HEK293 (cell line): Measurements from ENCODE around the gene SERINC4.

Source experiments
- GLIS2 ChIP-seq: fragments of 450-650 bp; formaldehyde crosslinking; IDR thresholded peaks from 2 replicates; pipeline ENCODE4 v1.5.1; 2016; ENCODE audit warnings: missing biosample characterization, missing genetic modification characterization
- KLF16 ChIP-seq: fragments of 450-650 bp; formaldehyde crosslinking; IDR thresholded peaks from 2 replicates; pipeline ENCODE4 v1.5.1; 2017; ENCODE audit warnings: missing biosample characterization, missing genetic modification characterization
- MZF1 ChIP-seq: fragments of 450-650 bp; formaldehyde crosslinking; IDR thresholded peaks from 2 replicates; pipeline ENCODE4 v1.5.1; 2017; ENCODE audit warnings: missing biosample characterization, missing genetic modification characterization, borderline replicate concordance
- OSR2 ChIP-seq: fragments of 450-650 bp; formaldehyde crosslinking; IDR thresholded peaks from 2 replicates; pipeline ENCODE4 v1.5.1; 2016; ENCODE audit warnings: missing biosample characterization, missing genetic modification characterization
- PBX3 ChIP-seq: sonication (generic); formaldehyde crosslinking; IDR thresholded peaks from 2 replicates; pipeline ENCODE4 v1.8.1; 2022; ENCODE audit warnings: mild to moderate bottlenecking, moderate library complexity, missing genetic modification reagents
- PRDM4 ChIP-seq: fragments of 450-650 bp; formaldehyde crosslinking; IDR thresholded peaks from 2 replicates; pipeline ENCODE4 v1.5.1; 2017; ENCODE audit warnings: missing biosample characterization, missing genetic modification characterization
- ZBTB20 ChIP-seq: fragments of 450-650 bp; formaldehyde crosslinking; IDR thresholded peaks from 2 replicates; pipeline ENCODE4 v1.5.1; 2016; ENCODE audit warnings: missing biosample characterization, missing genetic modification characterization
- ZNF114 ChIP-seq: fragments of 450-650 bp; formaldehyde crosslinking; IDR thresholded peaks from 2 replicates; pipeline ENCODE4 v1.5.0; 2017; ENCODE audit warnings: missing biosample characterization, missing genetic modification characterization
- ZNF148 ChIP-seq: fragments of 450-650 bp; formaldehyde crosslinking; IDR thresholded peaks from 2 replicates; pipeline ENCODE4 v1.5.0; 2017; ENCODE audit warnings: missing biosample characterization, missing genetic modification characterization, borderline replicate concordance
- ZNF155 ChIP-seq: fragments of 450-650 bp; formaldehyde crosslinking; IDR thresholded peaks from 2 replicates; pipeline ENCODE4 v1.5.1; 2016; ENCODE audit warnings: missing biosample characterization, missing genetic modification characterization
- ZNF169 ChIP-seq: fragments of 450-650 bp; formaldehyde crosslinking; IDR thresholded peaks from 2 replicates; pipeline ENCODE4 v1.5.1; 2016; ENCODE audit warnings: missing biosample characterization, missing genetic modification characterization
- ZNF211 ChIP-seq: fragments of 450-650 bp; formaldehyde crosslinking; IDR thresholded peaks from 2 replicates; pipeline ENCODE4 v1.5.1; 2016; ENCODE audit warnings: low read depth, missing biosample characterization, missing genetic modification characterization
- ZNF214 ChIP-seq: fragments of 450-650 bp; formaldehyde crosslinking; IDR thresholded peaks from 2 replicates; pipeline ENCODE4 v1.5.1; 2017; ENCODE audit warnings: missing biosample characterization, mild to moderate bottlenecking, missing genetic modification characterization, borderline replicate concordance
- ZNF23 ChIP-seq: fragments of 450-650 bp; formaldehyde crosslinking; IDR thresholded peaks from 2 replicates; pipeline ENCODE4 v1.5.1; 2016; ENCODE audit warnings: missing biosample characterization, missing genetic modification characterization, borderline replicate concordance
- ZNF239 ChIP-seq: fragments of 450-650 bp; formaldehyde crosslinking; IDR thresholded peaks from 2 replicates; pipeline ENCODE4 v1.5.1; 2016; ENCODE audit warnings: missing biosample characterization, missing genetic modification characterization
- ZNF350 ChIP-seq: fragments of 450-650 bp; formaldehyde crosslinking; IDR thresholded peaks from 2 replicates; pipeline ENCODE4 v1.5.0; 2017; ENCODE audit warnings: missing biosample characterization, mild to moderate bottlenecking, missing genetic modification characterization
- ZNF37A ChIP-seq: fragments of 450-650 bp; IDR thresholded peaks from 2 replicates; pipeline ENCODE4 v1.5.1; 2018; ENCODE audit warnings: missing biosample characterization, missing genetic modification characterization
- ZNF391 ChIP-seq: fragments of 450-650 bp; formaldehyde crosslinking; IDR thresholded peaks from 2 replicates; pipeline ENCODE4 v1.5.1; 2016; ENCODE audit warnings: low read depth, missing biosample characterization, missing genetic modification characterization, borderline replicate concordance
- ZNF514 ChIP-seq: fragments of 450-650 bp; formaldehyde crosslinking; IDR thresholded peaks from 2 replicates; pipeline ENCODE4 v1.5.1; 2016; ENCODE audit warnings: missing biosample characterization, missing genetic modification characterization
- ZNF518A ChIP-seq: fragments of 450-650 bp; formaldehyde crosslinking; conservative IDR thresholded peaks from 2 replicates; pipeline ENCODE4 v1.5.1; 2016; ENCODE audit warnings: low read depth, missing biosample characterization, missing genetic modification characterization
- ZNF544 ChIP-seq: fragments of 450-650 bp; formaldehyde crosslinking; IDR thresholded peaks from 2 replicates; pipeline ENCODE4 v1.5.0; 2017; ENCODE audit warnings: missing biosample characterization, missing genetic modification characterization
- ZNF560 ChIP-seq: fragments of 450-650 bp; formaldehyde crosslinking; IDR thresholded peaks from 2 replicates; pipeline ENCODE4 v1.5.1; 2017; ENCODE audit warnings: missing biosample characterization, missing genetic modification characterization, borderline replicate concordance
- ZNF623 ChIP-seq: fragments of 450-650 bp; formaldehyde crosslinking; IDR thresholded peaks from 2 replicates; pipeline ENCODE4 v1.5.1; 2016; ENCODE audit warnings: missing biosample characterization, missing genetic modification characterization
- ZNF777 ChIP-seq: fragments of 450-650 bp; formaldehyde crosslinking; IDR thresholded peaks from 2 replicates; pipeline ENCODE4 v1.5.1; 2017; ENCODE audit warnings: missing biosample characterization, missing genetic modification characterization, borderline replicate concordance
- ZNF837 ChIP-seq: fragments of 450-650 bp; formaldehyde crosslinking; IDR thresholded peaks from 2 replicates; pipeline ENCODE4 v1.5.1; 2016; ENCODE audit warnings: missing biosample characterization, missing genetic modification characterization
- ZSCAN16 ChIP-seq: fragments of 450-650 bp; formaldehyde crosslinking; IDR thresholded peaks from 2 replicates; pipeline ENCODE4 v1.5.1; 2016; ENCODE audit warnings: missing biosample characterization, missing genetic modification characterization
- ZSCAN23 ChIP-seq: fragments of 450-650 bp; formaldehyde crosslinking; IDR thresholded peaks from 2 replicates; pipeline ENCODE4 v1.5.1; 2016; ENCODE audit warnings: missing biosample characterization, missing genetic modification characterization

The SERINC4 gene

GRCh38 chr15:43800286-43801141 is 494 bp upstream of the SERINC4 start, which contains the start of gene HYPK (continued):
- TF ChIP-seq MZF1 (tag by site-specific recombination) = peak; percentile 42; the same call in 1 of the 2 replicates
- peak; percentile 62 for TF ChIP-seq ZNF518A
- 0 out of 2 replicates have a peak, but pooled peaks have one; percentile 18 for TF ChIP-seq ZNF239 (tag by site-specific recombination)
- TF ChIP-seq ZNF214 (tag by site-specific recombination) = no peak
- peak; percentile 28; the same call in 1 of the 2 replicates for TF ChIP-seq ZBTB20 (tag by site-specific recombination)
- TF ChIP-seq ZNF350 (tag by site-specific recombination) = no peak
- TF ChIP-seq GLIS2 (tag by site-specific recombination) = 0 out of 2 replicates have a peak, but pooled peaks have one; percentile 43
- TF ChIP-seq ZNF514 = no peak
- TF ChIP-seq PBX3 (CRISPR knock-in tag) = no peak
- TF ChIP-seq ZNF777 (tag by site-specific recombination) = no peak
- no peak for TF ChIP-seq ZNF37A (tag by site-specific recombination)
- no peak for TF ChIP-seq OSR2 (tag by site-specific recombination)
- peak; percentile 8; the same call in 1 of the 2 replicates for TF ChIP-seq ZNF623 (tag by site-specific recombination)
- no peak for TF ChIP-seq ZNF560 (tag by site-specific recombination)
- no peak for TF ChIP-seq ZNF391 (tag by site-specific recombination)
- TF ChIP-seq ZNF837 (tag by site-specific recombination) = no peak
- TF ChIP-seq ZNF23 (tag by site-specific recombination) = no peak
- no peak for TF ChIP-seq ZNF211 (tag by site-specific recombination)
- no peak for TF ChIP-seq ZNF169 (tag by site-specific recombination)
- TF ChIP-seq ZNF114 = no peak
- TF ChIP-seq ZNF155 (tag by site-specific recombination) = no peak
- TF ChIP-seq ZSCAN23 (tag by site-specific recombination) = no peak
- TF ChIP-seq ZNF148 (tag by site-specific recombination) = no peak
- TF ChIP-seq ZNF544 (tag by site-specific recombination) = no peak
- TF ChIP-seq PRDM4 (tag by site-specific recombination) = no peak
- peak; percentile 61 for TF ChIP-seq KLF16 (tag by site-specific recombination)
- TF ChIP-seq ZSCAN16 (tag by site-specific recombination) = no peak
